Body of pancreas (tissue), 4 donors: ENCODE data around the gene FLYWCH2. TPM values are rescaled to one million over a fixed set of nuclear protein-coding genes. Genes with fewer than 3 reads are reported as not detected.

ENCODE experiments used
- ATAC-seq: fragments of 150-250 bp; one replicate; pipeline ENCODE4 v1.9.1; 2016
- DNase-seq, 4 donors: peaks; one replicate each; pipeline ENCODE4 v3.0.0-alpha.2; 2019
- H3K27ac ChIP-seq, 4 donors: fragments of 200-600 bp; sonication (generic); 1 replicate in 3 of 4; 2 replicates in 1 of 4; pipeline versions ENCODE4 v1.5.1 to v1.6.1; 2016 to 2019; ENCODE audit warnings: mild to moderate bottlenecking in 1 of 4, mixed read lengths in 1 of 4, moderate library complexity in 1 of 4
- H3K27me3 ChIP-seq, 2 donors: fragments of 200-600 bp; sonication (generic); one replicate each; pipeline ENCODE4 v1.6.0; 2016; ENCODE audit warnings: mild to moderate bottlenecking in 1 of 2
- H3K36me3 ChIP-seq, 2 donors: fragments of 200-600 bp; sonication (generic); replicated peaks in 1 of 2; 2 replicates each; pipeline ENCODE4 v1.5.1; 2016; ENCODE audit warnings: low read depth in 2 of 2; ENCODE audit not compliant: insufficient read depth in 1 of 2
- H3K4me1 ChIP-seq: fragments of 200-600 bp; sonication (generic); one replicate; pipeline ENCODE4 v1.6.0; 2016
- H3K4me3 ChIP-seq, 2 donors: fragments of 200-600 bp; sonication (generic); 1 replicate in 1 of 2; 2 replicates in 1 of 2; pipeline ENCODE4 v1.5.1; 2016 to 2019
- H3K9me3 ChIP-seq, 3 donors: fragments of 200-600 bp; sonication (generic); 1 replicate in 2 of 3; 2 replicates in 1 of 3; pipeline ENCODE4 v1.5.1; 2016
- CTCF ChIP-seq, 7 experiments: fragments of 450-650 bp in 4 of 7; fragments of 200-600 bp in 3 of 7; sonication (generic) in 3 of 7; IDR thresholded peaks; one replicate each; pipeline ENCODE4 v1.5.1; 2016 to 2019; ENCODE audit warnings: antibody characterized with exemption in 7 of 7
- POLR2A ChIP-seq, 3 donors: fragments of 450-650 bp; IDR thresholded peaks; one replicate each; pipeline ENCODE4 v1.6.1; 2016; ENCODE audit warnings: antibody characterized with exemption in 3 of 3, mild to moderate bottlenecking in 2 of 3
- WGBS, 2 donors: methylation state at CpG; one replicate each; pipeline ENCODE4 v1.1.5; 2017; 5-methylcytosine and 5-hydroxymethylcytosine counted together
- intact Hi-C: fragments of 100-400 bp; cut with DNase I; formaldehyde crosslinking; loops from one replicate; pipeline ENCODE4 v1.15.1; 2023
- total RNA-seq, 2 donors: library from RNA; depleted of rRNA; stranded (reverse); fragments of >200 nt; gene quantifications; one replicate each; pipeline ENCODE4 v1.1.0, GENCODE V29; 2016

The FLYWCH2 gene
- total RNA-seq, 2 donors from 2014 or later: 23.6 to 49.1 TPM

GRCh38 chr16:2836646-2837508, 46.1 kb upstream of the FLYWCH2 start:
- no peak for DNase-seq
- no peaks in the 10 kb centered on the region for H3K27me3 ChIP-seq

GRCh38 chr16:2838928-2839327, 44.1 kb upstream of the FLYWCH2 start:
- no peak overlapping the region for H3K4me3 ChIP-seq
- ATAC-seq (peak; percentile 74), DNase-seq (peak; percentile 77 to 83 (median 80))
- 1% methylated on average over 12 of the region's 12 CpGs; no CpG with 5 or more reads in 1 of the 2 donors for WGBS, 2 donors
- peak; percentile 63 to 93 (median 88) for TF ChIP-seq CTCF (IDR thresholded peaks at IDR 0.05)
- TF ChIP-seq POLR2A (IDR thresholded peaks at IDR 0.05): no peak
- no peaks in the 10 kb centered on the region for H3K9me3 ChIP-seq
- H3K27ac ChIP-seq: no peak overlapping the region
- no peaks in the 10 kb centered on the region for H3K36me3 ChIP-seq
- H3K27me3 ChIP-seq: no peaks in the 10 kb centered on the region
- peaks cover 8% of the 10 kb centered on the region for H3K4me1 ChIP-seq
- intact Hi-C loops: no loop called here

More at GRCh38 chr16:2836646-2837508, 46.1 kb upstream of the FLYWCH2 start:
- Histone ChIP-seq H3K36me3 (no peaks in the 10 kb centered on the region), H3K9me3 (no peaks in the 10 kb centered on the region), H3K4me3 (no peak overlapping the region), H3K4me1 (peaks cover under 1% of the 10 kb centered on the region), H3K27ac (peak overlapping the region; percentile 62 to 85 (median 78))
- intact Hi-C loops: no loop called here
- TF ChIP-seq POLR2A (IDR thresholded peaks at IDR 0.05) (no peak), CTCF (IDR thresholded peaks at IDR 0.05) (no peak)
- 44 to 50% methylated on average over 10 to 13 of the region's 13 CpGs for whole genome bisulfite sequencing, 2 donors
- no peak for ATAC-seq

- ATAC-seq: no peak
- DNase-seq: no peak
- H3K9me3 ChIP-seq: no peaks in the 10 kb centered on the region
- H3K4me3 ChIP-seq: no peak overlapping the region
- no peaks in the 10 kb centered on the region for H3K36me3 ChIP-seq
- WGBS, 2 donors: 58 to 63% methylated on average over 1 to 15 of the region's 15 CpGs
- H3K27ac ChIP-seq: no peak overlapping the region
- intact Hi-C loops: no loop called here
- TF ChIP-seq POLR2A (IDR thresholded peaks at IDR 0.05) (no peak), CTCF (IDR thresholded peaks at IDR 0.05) (no peak)
- peaks cover 8% of the 10 kb centered on the region for H3K4me1 ChIP-seq
- no peaks in the 10 kb centered on the region for H3K27me3 ChIP-seq
Measured at GRCh38 chr16:2839650-2840450, 43.2 kb upstream of the FLYWCH2 start.

- no peak overlapping the region for H3K27ac ChIP-seq
- H3K4me1 ChIP-seq: peaks cover 8% of the 10 kb centered on the region
- TF ChIP-seq CTCF (IDR thresholded peaks at IDR 0.05): no peak
- no peak for TF ChIP-seq POLR2A (IDR thresholded peaks at IDR 0.05)
- no peak overlapping the region for H3K4me3 ChIP-seq
- 61 to 84% methylated on average over 7 to 12 of the region's 12 CpGs for WGBS, 2 donors
- H3K9me3 ChIP-seq: no peaks in the 10 kb centered on the region
- ATAC-seq: no peak
- intact Hi-C loops: no loop called here
- DNase-seq: no peak
- no peaks in the 10 kb centered on the region for H3K36me3 ChIP-seq
- H3K27me3 ChIP-seq: no peaks in the 10 kb centered on the region
Measured at GRCh38 chr16:2840914-2841313, 42.1 kb upstream of the FLYWCH2 start.
